ENCODE data around the gene C11orf58.

Gene C11orf58

GRCh38 chr11:16777613-16777975 lies 39.1 kb downstream of the C11orf58 start:
- TF ChIP-seq CTCF (IDR thresholded peaks at IDR 0.05; ENCODE audit: low read length) (no peak), EZH2 (optimal IDR thresholded peaks at IDR 0.05; ENCODE audit: low read depth, low read length) (no peak), EZH2phosphoT487 (IDR thresholded peaks at IDR 0.05; ENCODE audit: low read length) (no peak)
- H3K4me2 ChIP-seq (ENCODE audit: low read depth, low read length) = no peak overlapping the region

GRCh38 chr11:16778286-16778685 lies 39.8 kb downstream of the C11orf58 start:
- no peak for DNase-seq
- Histone ChIP-seq H3K9me3 (replicated peaks; ENCODE audit: insufficient read depth, low read length) (no peaks in the 10 kb centered on the region), H2AFZ (ENCODE audit: low read length) (no peak overlapping the region), H3K27ac (ENCODE audit: low read length) (no peak overlapping the region), H3K36me3 (replicated peaks; ENCODE audit: insufficient read depth, low read length) (no peaks in the 10 kb centered on the region; the same call in 1 of the 2 replicates), H3K4me3 (ENCODE audit: low read length) (no peak overlapping the region), H3K27me3 (replicated peaks; ENCODE audit: insufficient read depth, low read length) (no peaks in the 10 kb centered on the region), H3K79me2 (ENCODE audit: low read length) (no peaks in the 10 kb centered on the region), H3F3A (ENCODE audit: insufficient read depth, low read length) (no peaks in the 10 kb centered on the region), H3K4me2 (ENCODE audit: low read depth, low read length) (no peak overlapping the region), H3K9me2 (replicated peaks; ENCODE audit: insufficient read depth, low read length) (no peaks in the 10 kb centered on the region), H3K4me1 (ENCODE audit: low read length) (no peaks in the 10 kb centered on the region), H4K20me1 (ENCODE audit: insufficient read depth, low read length) (no peaks in the 10 kb centered on the region), H3K9ac (ENCODE audit: low read length) (no peak overlapping the region)
- no peak for TF ChIP-seq EZH2phosphoT487 (IDR thresholded peaks at IDR 0.05; ENCODE audit: low read length)
- no peak for TF ChIP-seq EZH2 (optimal IDR thresholded peaks at IDR 0.05; ENCODE audit: low read depth, low read length)
- no peak for TF ChIP-seq CTCF (IDR thresholded peaks at IDR 0.05; ENCODE audit: low read length)

More at GRCh38 chr11:16777613-16777975, 39.1 kb downstream of the C11orf58 start:
- Histone ChIP-seq H3K9me2 (replicated peaks; ENCODE audit: insufficient read depth, low read length) (no peaks in the 10 kb centered on the region), H3K4me1 (ENCODE audit: low read length) (no peaks in the 10 kb centered on the region), H3K79me2 (ENCODE audit: low read length) (no peaks in the 10 kb centered on the region), H3K27me3 (replicated peaks; ENCODE audit: insufficient read depth, low read length) (no peaks in the 10 kb centered on the region), H3K9me3 (replicated peaks; ENCODE audit: insufficient read depth, low read length) (no peaks in the 10 kb centered on the region), H3F3A (ENCODE audit: insufficient read depth, low read length) (no peaks in the 10 kb centered on the region), H3K27ac (ENCODE audit: low read length) (no peak overlapping the region), H3K4me3 (ENCODE audit: low read length) (no peak overlapping the region), H4K20me1 (ENCODE audit: insufficient read depth, low read length) (no peaks in the 10 kb centered on the region), H2AFZ (ENCODE audit: low read length) (no peak overlapping the region), H3K36me3 (replicated peaks; ENCODE audit: insufficient read depth, low read length) (no peaks in the 10 kb centered on the region; the same call in 1 of the 2 replicates), H3K9ac (ENCODE audit: low read length) (no peak overlapping the region)
- DNase-seq = no peak

GRCh38 chr11:16778876-16779275 lies 40.4 kb downstream of the C11orf58 start:
- no peaks in the 10 kb centered on the region for H4K20me1 ChIP-seq (ENCODE audit: insufficient read depth, low read length)
- H3K4me2 ChIP-seq (ENCODE audit: low read depth, low read length) = no peak overlapping the region
- no peaks in the 10 kb centered on the region for H3K9me3 ChIP-seq (replicated peaks; ENCODE audit: insufficient read depth, low read length)
- no peaks in the 10 kb centered on the region for H3K79me2 ChIP-seq (ENCODE audit: low read length)
- no peak overlapping the region for H3K4me3 ChIP-seq (ENCODE audit: low read length)
- TF ChIP-seq CTCF (IDR thresholded peaks at IDR 0.05; ENCODE audit: low read length) (no peak), EZH2phosphoT487 (IDR thresholded peaks at IDR 0.05; ENCODE audit: low read length) (no peak), EZH2 (optimal IDR thresholded peaks at IDR 0.05; ENCODE audit: low read depth, low read length) (no peak)
- no peak overlapping the region for H2AFZ ChIP-seq (ENCODE audit: low read length)
- no peak for DNase-seq
- H3K36me3 ChIP-seq (replicated peaks; ENCODE audit: insufficient read depth, low read length) = no peaks in the 10 kb centered on the region; the same call in 1 of the 2 replicates
- no peaks in the 10 kb centered on the region for H3K9me2 ChIP-seq (replicated peaks; ENCODE audit: insufficient read depth, low read length)
- no peak overlapping the region for H3K27ac ChIP-seq (ENCODE audit: low read length)
- no peaks in the 10 kb centered on the region for H3K27me3 ChIP-seq (replicated peaks; ENCODE audit: insufficient read depth, low read length)
- no peaks in the 10 kb centered on the region for H3K4me1 ChIP-seq (ENCODE audit: low read length)
- no peaks in the 10 kb centered on the region for H3F3A ChIP-seq (ENCODE audit: insufficient read depth, low read length)
- H3K9ac ChIP-seq (ENCODE audit: low read length) = no peak overlapping the region
